Fibroblast of gingiva (primary cell): ENCODE measurements around the gene LSM3.
A peak's percentile ranks its signal among the peaks of the same experiment; 100 is the strongest.

Experiments used
- DNase-seq: peaks from one replicate; pipeline ENCODE4 v3.0.0-alpha.2; 2011; ENCODE audit warnings: low read depth

The LSM3 gene

DNA sequence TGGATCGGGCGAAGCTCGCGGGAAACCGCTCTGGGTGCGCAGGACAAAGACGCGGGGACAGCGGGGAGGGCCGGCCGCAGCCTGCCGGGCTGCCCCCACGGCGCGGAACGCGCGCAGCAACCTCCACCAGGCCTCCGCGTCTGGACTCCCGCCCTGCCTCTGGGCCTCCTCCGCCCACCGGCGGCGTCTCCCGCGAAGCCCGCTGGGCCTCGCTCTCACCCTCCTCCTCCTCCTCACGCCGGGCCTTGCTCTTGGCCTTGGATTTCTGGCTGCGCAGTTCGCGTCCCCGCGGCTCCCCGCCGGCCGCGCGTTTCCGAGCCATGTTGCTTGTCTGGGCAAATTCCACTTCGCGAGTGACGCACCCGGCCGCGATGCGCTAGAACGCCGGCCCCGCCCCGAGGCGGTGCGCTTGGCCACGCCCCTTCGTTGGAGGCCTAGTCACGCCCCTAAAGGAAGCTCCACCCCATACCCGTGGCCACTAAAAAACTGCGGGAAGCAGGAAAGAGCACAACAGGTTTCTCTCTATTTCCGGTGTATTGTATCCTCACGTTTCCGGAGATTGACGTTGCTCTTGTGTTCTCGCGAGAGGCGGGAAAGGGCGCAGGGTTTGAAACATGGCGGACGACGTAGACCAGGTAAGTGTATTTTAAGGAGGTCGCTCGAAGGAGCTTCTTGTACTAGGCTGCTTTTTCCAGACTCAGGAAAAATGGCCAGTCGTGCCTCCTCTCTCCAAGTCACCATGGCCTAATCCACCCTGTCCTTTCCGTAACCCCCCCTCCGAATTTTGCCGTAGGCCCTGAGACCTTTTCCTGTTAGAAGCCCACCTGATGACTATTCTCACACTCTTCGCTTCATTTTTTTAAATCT, at the start of gene LSM3, which contains the start of gene XPC:
Gene LSM3, plus strand, starts transcription at position 571 of the 867 bp plus-strand sequence. Its CDS starts 44 bp downstream, at position 615.
Gene XPC, minus strand, starts transcription at position 355 of the 867 bp plus-strand sequence. Its CDS starts 33 bp downstream, at position 322.
- peak; percentile 99 for DNase-seq

DNA sequence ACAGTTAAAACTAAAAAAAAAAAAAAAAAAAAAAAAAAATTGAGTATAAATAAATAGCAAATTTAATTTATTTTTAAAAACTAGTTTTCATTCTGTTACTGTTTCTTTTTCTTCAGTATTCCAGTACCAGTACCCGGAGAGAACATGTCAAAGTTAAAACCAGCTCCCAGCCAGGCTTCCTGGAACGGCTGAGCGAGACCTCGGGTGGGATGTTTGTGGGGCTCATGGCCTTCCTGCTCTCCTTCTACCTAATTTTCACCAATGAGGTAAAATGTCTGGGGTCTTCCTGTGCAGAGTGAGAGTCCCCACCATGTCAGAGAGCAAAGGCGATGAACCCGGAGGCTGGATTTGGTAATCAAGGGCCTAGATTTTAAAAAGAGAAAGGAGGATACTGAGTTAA, 49.3 kb upstream of the LSM3 start:
- no peak for DNase-seq

DNA sequence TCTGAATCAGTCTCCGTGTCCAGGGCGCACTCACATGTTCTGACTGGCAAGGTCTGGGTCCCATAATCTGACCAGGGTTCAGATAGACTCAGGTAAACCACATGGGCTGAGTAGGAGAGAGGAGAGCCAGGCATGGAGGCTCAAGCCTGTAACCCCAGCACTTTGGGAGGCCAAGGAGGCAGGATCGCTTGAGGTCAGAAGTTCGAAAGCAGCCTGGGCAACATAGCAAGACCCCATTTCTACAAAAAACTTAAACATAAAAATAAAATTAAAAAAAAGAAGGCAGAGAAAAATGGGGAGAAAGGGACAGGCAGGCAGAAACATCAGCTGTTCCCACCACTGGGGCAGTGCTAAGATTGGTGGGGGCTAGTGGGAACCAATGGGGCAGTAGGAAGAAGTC, 48.4 kb upstream of the LSM3 start:
- DNase-seq: no peak

DNA sequence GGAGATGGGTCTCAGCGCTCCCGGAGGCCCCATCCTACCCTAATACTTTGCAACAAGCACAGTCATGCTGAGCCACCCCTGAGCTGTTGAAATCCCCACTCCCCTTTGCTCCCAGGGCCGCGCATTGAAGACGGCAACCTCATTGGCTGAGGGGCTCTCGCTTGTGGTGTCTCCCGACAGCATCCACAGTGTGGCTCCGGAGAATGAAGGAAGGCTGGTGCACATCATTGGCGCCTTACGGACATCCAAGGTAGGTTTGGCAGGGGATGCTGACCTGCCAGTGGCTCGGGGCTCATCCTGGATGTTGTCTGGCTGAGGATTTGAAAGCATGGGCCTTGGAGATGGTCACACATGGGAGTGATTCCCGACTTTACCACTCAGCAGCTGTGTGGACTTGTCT, 47.9 kb upstream of the LSM3 start:
- DNase-seq: no peak

DNA sequence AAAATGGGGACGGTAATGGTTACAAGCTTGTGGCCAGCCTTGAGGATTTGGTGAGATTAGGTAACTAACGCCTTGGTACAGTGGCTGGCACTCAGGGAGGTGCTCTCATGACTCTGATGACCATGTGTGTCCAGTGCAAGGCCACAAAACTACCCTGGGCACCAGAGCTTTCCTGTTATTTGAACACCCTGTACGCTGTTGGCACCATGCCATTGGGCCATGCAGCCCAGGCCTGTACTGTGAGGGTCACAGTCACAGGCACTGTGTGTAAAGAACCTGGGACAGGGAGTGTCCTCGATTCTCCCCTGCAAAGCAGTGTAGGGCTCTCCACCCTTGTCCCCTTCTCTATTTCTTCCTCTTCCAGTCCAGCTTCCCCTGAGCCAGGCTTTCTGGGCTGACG, 47.5 kb upstream of the LSM3 start:
- no peak for DNase-seq

DNA sequence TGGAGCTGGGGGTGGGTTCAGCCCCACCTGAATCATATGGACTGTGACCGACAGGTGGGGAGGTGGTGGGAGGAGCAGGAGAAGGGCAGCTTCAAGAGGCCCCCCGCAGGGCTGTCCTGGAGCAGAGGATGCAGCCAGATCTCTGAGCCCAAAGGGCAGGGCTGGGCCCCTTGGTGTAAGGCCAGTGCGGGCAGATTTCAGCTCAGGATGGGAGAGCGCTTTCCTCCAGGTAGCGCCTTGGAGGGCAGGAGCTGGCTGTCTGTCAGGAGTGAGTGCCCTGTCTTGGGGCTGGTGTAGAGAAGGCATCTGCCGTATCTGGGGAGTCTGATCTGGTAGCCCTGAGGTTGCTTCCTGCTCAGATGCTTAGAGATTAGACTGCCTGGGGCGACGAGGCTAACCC, 46.5 kb upstream of the LSM3 start:
- DNase-seq: no peak

DNA sequence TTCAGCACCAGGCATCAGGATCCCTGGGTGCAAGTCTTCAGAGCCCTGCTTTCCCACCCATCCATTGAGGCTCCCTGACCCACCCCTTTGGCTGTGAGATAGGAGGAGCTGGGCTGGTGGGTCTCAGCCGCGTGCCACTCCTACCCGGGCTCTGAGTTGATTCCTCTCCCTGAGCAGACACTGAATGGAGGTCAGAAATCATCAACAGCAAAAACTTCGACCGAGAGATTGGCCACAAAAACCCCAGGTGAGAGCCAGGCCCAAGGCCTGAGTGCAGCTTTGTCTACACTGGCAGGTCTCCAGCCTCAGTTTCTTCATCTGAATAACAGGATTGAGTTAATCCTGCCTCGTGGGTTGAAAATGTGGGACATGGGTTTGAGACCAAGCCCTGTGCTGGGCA, 45.9 kb upstream of the LSM3 start:
- DNase-seq: no peak

DNA sequence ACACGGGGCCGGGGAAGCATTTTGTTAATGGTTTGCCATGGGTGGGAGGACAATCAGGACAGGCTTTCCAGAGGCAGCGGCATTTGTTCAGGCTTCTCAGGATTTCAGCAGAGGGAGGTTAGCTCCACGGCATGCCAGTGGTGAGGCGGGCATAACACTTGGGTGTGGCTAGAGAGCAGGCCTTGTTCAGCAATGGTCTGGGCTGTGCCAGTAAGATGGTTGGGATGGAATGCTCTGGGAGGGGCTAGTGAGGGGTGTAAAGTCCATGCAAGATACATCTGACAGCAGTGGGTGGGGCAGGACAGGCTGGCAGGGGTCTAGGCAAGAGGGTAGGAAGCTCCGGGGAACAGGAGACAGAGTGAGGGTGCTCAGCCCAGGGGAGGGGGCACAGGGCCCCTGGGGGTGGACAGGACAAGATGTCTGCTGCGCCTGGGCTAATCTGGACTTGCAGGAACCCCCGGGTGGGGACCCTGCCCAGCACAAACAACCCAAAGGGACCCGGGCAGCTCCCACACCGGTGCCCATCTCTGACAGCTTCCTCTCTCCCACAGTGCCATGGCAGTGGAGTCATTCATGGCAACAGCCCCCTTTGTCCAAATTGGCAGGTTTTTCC, 45.3 kb upstream of the LSM3 start:
- peak; percentile 16 for DNase-seq

DNA sequence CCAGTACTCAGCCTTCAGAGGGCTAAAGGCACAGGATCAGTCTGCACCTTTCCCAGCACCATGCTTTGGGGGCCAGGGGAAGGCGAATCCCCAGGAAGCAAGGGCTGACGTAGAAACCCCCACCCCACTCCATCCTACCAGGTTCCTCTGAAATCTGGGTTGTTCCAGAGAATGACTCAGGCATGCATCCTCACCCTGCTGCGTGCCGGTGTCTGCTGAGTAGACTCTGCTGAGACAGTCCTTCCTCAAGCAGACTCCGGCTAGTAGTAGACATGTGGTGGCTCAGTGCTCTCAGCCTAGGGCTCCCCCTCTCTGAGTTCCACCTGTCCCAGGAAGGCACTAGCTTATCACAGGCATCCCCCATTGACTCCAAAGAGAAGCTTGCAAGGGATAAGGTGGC, 44.7 kb upstream of the LSM3 start:
- DNase-seq: no peak

DNA sequence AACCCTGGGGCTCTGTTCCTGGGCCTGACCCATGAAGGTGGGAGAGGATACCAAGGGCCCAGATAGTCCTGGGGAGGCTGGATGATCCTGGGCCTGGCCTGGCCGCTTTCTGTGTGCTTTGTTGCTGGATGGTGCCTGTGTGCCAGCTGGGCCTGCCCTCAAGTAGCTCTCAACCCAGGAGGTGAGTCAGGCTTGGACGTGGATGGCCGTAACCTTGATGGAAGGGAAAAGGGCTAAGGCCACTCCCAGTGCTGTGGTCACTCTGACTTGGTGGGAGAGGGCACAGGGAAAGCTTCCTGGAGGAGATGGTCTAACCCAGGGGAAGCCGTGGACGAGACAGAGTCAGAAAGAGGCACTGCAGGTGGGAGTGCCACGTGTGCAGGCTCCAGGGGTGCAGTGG, 44.3 kb upstream of the LSM3 start:
- no peak for DNase-seq

DNA sequence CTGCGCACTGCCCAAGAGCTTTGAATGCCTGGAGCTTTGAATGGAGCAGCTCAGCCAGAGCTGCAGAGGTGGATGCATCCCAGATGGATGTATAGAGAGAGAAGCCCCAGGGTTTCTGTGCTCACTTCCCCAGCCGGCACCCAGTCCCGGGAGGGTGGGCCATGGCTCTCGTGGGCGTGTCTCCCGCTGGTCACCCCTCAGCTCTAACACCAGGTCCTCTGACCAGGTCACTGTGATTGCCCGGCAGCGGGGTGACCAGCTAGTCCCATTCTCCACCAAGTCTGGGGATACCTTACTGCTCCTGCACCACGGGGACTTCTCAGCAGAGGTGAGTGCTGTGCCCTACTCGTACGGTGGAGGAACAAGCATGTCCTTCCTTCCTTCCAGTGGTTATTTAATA, 43.0 kb upstream of the LSM3 start:
- no peak for DNase-seq

DNA sequence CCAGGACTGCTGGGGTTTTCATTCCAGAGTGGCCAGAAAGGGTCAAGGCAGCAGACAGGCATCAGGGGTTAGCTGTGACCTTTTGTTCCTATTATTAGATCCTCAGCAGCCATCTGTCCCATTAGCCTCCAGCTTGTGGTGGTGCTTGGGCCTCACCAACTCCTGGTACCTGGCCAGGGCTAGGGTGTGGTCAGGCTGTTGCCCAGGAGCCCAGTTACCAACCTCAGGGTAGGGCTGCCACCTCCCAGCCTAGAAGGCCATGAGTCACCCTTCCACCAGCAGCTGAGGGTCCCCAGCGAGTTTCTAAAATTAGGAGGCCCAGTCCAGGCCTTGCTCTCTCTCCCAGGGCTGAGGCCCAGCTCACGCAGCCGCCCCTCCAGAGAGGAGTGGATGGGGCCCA, 41.6 kb upstream of the LSM3 start:
- no peak for DNase-seq

DNA sequence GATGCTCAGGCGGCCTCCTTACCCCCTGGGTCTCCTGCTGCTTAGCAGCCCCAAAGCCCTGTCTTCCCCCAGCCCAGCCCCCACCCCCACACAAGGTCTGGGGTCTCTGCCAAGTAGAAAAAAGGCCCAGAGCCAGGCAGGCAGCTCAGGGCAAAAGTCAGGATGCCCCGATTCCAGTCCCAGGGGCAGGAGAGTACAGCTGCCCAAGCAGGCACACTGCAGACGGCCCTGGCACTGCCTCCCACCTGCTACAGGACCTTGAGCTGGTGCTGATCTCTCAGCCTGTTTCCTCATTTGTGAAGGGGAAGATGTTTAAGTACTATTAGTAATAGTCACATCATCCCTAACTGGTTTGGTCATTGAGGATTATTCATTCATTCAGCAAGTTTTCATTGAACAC, 41.2 kb upstream of the LSM3 start:
- no peak for DNase-seq

DNA sequence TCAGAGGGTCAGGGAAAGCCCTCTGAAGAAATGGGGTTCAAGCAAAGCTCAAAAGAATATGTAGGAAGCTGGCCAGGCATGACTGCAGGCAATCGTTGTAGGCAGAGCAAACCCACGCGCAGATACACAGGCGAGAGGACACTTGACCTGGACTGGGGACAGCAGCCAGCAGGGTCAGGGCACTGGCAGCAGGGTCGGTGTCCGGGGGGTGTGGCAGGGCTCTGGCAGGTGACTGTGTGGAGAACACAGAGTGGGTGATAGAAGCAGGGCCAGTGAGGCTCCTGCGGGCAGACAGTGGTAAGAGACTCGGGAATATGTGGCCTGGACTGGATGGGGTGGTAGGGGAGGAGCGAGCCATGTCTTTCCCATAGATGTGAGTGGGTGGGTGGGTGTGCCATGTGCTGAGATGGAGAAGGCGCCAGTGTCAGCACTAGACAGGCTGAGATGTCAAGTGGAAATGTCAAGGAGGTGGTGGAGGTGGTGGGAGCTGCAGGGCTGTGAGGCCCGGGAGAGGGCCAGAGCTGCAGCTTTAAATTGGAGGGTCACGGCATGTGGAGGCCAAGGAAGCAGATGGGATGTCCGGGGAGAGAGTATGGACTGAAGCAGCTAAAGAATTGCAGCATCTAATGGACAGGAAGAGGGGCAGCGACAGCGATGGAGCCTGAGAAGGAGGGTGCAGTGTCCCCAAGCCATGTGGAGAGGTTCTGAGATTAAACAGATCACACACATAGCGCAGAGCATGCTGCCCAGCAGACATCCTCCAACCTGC, 40.3 kb upstream of the LSM3 start:
- no peak for DNase-seq

DNA sequence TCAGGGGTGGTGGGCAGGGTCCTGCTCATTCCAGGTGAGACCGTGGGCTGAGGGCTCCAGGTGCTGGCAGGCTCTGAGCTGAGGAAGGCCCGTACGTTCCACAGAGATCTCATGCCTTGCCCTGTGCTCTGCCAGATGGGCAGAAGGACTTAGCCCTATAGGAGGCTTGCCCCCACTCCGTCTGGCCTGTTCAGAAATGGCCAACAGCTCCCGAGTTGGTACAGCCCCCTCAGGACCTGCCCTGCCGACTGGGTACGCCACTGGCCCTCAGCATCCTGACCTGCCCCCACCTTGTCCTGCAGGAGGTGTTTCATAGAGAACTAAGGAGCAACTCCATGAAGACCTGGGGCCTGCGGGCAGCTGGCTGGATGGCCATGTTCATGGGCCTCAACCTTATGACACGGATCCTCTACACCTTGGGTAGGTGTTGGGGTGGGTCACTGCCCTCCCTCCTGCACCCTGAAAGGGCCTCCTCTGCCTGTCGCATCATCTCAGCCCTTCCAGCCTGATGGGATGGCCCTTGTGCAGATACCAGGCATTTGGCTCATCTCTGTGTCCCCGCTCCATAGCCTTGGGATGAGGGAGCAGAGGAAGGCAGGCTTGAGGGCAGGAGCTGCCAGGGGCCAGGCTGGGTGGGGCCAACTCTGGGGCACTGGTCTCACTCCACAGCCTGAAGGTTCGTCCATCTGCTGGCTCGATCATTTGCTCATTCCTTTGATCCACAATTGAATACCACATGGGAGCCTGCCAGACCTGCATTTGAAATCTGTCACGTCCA, 39.5 kb upstream of the LSM3 start:
- DNase-seq: no peak

DNA sequence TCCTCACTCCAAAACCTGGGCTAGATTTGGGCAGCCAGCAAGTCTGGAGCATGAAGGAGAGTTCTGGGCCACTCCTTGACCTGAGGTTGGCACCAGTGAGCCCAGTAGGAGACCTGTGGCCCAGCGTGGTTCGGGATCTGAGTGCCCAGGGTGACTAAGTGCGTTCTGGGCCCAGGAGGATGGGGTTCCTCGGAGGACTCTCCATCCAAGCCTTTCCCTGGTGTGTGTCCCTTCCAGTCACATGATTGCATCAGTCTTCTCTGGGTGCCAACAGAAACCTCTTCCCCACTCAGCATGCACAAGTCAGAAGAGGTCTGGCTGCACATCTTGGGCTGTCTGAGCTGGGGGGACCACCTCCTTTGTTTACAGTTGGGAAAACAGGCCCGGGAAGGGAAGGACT, 38.8 kb upstream of the LSM3 start:
- peak; percentile 45 for DNase-seq

DNA sequence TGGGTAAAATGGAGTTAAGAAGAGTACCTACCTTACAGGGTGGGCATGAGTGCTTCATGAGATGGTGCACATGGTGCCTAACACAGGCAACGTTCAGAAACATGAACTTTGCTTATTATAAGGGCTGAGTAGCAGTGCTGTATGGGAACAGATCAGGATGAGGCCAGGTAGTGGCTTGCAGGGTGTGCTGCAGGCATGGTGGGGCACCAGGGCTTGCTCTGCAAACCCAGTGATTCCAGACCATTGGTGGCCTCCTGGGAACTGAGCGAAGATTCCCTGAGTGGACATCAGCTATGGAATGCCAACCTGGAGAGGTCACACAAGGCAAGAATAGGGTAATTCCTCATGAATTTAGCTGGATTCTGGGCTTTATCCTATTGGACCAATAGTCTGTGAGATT, 37.9 kb upstream of the LSM3 start:
- DNase-seq: no peak

DNA sequence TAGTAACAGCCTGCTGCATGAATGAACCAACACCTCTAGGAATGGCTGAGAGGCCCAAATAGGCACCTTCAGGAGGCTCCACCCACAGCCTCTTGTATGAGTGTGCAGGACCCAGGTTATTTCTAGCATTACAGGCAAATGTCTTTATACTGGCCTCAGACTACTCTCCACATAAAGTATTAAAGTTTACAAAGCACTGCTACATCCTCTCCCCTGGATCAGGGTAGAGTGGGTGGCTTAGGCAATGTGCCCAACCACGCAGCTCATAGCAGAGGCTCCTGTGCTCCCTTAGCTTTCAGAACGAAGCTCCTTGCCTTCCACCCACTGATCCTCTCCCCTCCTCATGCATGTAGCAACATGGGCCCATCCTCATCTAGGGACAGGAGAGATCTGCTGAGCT, 37.5 kb upstream of the LSM3 start:
- no peak for DNase-seq

DNA sequence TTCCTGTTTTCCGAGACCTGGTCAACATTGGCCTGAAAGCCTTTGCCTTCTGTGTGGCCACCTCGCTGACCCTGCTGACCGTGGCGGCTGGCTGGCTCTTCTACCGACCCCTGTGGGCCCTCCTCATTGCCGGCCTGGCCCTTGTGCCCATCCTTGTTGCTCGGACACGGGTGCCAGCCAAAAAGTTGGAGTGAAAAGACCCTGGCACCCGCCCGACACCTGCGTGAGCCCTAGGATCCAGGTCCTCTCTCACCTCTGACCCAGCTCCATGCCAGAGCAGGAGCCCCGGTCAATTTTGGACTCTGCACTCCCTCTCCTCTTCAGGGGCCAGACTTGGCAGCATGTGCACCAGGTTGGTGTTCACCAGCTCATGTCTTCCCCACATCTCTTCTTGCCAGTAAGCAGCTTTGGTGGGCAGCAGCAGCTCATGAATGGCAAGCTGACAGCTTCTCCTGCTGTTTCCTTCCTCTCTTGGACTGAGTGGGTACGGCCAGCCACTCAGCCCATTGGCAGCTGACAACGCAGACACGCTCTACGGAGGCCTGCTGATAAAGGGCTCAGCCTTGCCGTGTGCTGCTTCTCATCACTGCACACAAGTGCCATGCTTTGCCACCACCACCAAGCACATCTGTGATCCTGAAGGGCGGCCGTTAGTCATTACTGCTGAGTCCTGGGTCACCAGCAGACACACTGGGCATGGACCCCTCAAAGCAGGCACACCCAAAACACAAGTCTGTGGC, 36.8 kb upstream of the LSM3 start:
- DNase-seq: no peak

DNA sequence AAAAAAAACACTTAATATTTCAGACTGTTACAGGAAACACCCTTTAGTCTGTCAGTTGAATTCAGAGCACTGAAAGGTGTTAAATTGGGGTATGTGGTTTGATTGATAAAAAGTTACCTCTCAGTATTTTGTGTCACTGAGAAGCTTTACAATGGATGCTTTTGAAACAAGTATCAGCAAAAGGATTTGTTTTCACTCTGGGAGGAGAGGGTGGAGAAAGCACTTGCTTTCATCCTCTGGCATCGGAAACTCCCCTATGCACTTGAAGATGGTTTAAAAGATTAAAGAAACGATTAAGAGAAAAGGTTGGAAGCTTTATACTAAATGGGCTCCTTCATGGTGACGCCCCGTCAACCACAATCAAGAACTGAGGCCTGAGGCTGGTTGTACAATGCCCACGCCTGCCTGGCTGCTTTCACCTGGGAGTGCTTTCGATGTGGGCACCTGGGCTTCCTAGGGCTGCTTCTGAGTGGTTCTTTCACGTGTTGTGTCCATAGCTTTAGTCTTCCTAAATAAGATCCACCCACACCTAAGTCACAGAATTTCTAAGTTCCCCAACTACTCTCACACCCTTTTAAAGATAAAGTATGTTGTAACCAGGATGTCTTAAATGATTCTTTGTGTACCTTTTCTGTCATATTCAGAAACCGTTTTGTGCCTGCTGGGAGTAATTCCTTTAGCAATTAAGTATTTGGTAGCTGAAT, 35.9 kb upstream of the LSM3 start:
- no peak for DNase-seq
